Ovary (tissue), 9 donors: ENCODE data around the gene SFSWAP. TPM values are rescaled to one million over a fixed set of nuclear protein-coding genes. Genes with fewer than 3 reads are reported as not detected.

ENCODE experiments used
- DNase-seq, 5 donors: peaks; one replicate each; pipeline ENCODE4 v3.0.0-alpha.2; 2019 to 2020
- H3K27ac ChIP-seq, 2 donors: fragments of 200-600 bp; one replicate each; pipeline versions ENCODE4 v1.5.1 to v1.8.0; 2019 to 2022
- H3K27me3 ChIP-seq: fragments of 200-600 bp; one replicate; pipeline ENCODE4 v1.8.0; 2022
- H3K36me3 ChIP-seq: fragments of 200-600 bp; sonication (generic); one replicate; pipeline ENCODE4 v1.5.1; 2019
- H3K4me1 ChIP-seq: one replicate; pipeline ENCODE4 v1.8.1; 2013; ENCODE audit warnings: mild to moderate bottlenecking, moderate library complexity; ENCODE audit not compliant: insufficient read depth
- H3K4me3 ChIP-seq: fragments of 200-600 bp; sonication (generic); one replicate; pipeline ENCODE4 v1.5.1; 2017
- H3K9me3 ChIP-seq, 2 donors: fragments of 200-600 bp in 1 of 2; sonication (generic) in 1 of 2; one replicate each; pipeline versions ENCODE4 v1.5.1 to v1.8.1; 2013 to 2019; ENCODE audit warnings: mild to moderate bottlenecking in 1 of 2, moderate library complexity in 1 of 2
- CTCF ChIP-seq, 3 donors: fragments of 450-650 bp in 2 of 3; fragments of 200-600 bp in 1 of 3; IDR thresholded peaks; one replicate each; pipeline versions ENCODE4 v1.5.1 to v1.8.0; 2016 to 2022; ENCODE audit warnings: antibody characterized with exemption in 3 of 3, mild to moderate bottlenecking in 1 of 3
- EP300 ChIP-seq: sonication (generic); formaldehyde crosslinking; IDR thresholded peaks from one replicate; pipeline ENCODE4 v1.6.1; 2017; ENCODE audit warnings: antibody characterized with exemption
- POLR2A ChIP-seq: fragments of 450-650 bp; IDR thresholded peaks from one replicate; pipeline ENCODE4 v1.6.1; 2017; ENCODE audit warnings: antibody characterized with exemption, mild to moderate bottlenecking, moderate library complexity
- WGBS, 3 donors: extraction: QIAGEN DNeasy Blood & Tissue Kit in 1 of 3; methylation state at CpG; one replicate each; pipeline versions ENCODE4 v1.1.5 to v1.1.7; 2013 to 2017; 5-methylcytosine and 5-hydroxymethylcytosine counted together
- intact Hi-C, 4 donors: fragments of 100-400 bp; cut with DNase I; formaldehyde crosslinking; loops; one replicate each; pipeline versions ENCODE4 v1.11.0 to v1.15.1; 2022 to 2023
- polyA plus RNA-seq, 2 donors: library from polyadenylated mRNA; stranded (reverse); fragments of 200-250 nt in 1 of 2; fragments of 350-450 nt in 1 of 2; fragmentation: Illumina TruSeq in 1 of 2; extraction: RNeasy Lipid Tissue Mini Kit (QIAGEN cat#74804) in 1 of 2; gene quantifications; one replicate each; pipeline ENCODE4 v1.2.3, GENCODE V29; 2013 to 2014
- small RNA-seq: library from RNA; depleted of rRNA; stranded (forward); fragments of <200 nt; gene quantifications from one replicate; pipeline ENCODE3, GENCODE V24; 2016
- total RNA-seq, 7 donors: library from RNA; depleted of rRNA in 2 of 7; stranded (reverse); fragments of >200 nt in 2 of 7; fragmentation: NEBNext Ultra II Directional in 3 of 7; extraction: Animal tissue kit (Norgen Biotek cat#: 25700) in 3 of 7; gene quantifications; one replicate each; pipeline versions ENCODE4 v1.1.0 to v1.2.4, GENCODE V29; 2016 to 2023
- donor health status: DM: no; HTN: no; CAD: no; lungs with moderate emphysema.
- donor health status: DM: no; HTN: no; CAD: no.
- donor health status: Bipolar disorder and iron deficiency.
- donor health status: DM: yes; HTN: yes; CAD: no.
- donor health status: DM: no; HTN: no; CAD: no.
- donor health status: DM: yes; HTN: yes; CAD: no.

SFSWAP gene
- total and polyA plus RNA-seq, 9 donors: 27.6 to 54.4 (median 42.5) TPM

- no peaks in the 10 kb centered on the region for H3K4me1 ChIP-seq
- intact Hi-C loops: no loop called here
- 86 to 95% (median 92%) methylated on average over 10 of the region's 10 CpGs for WGBS, 3 donors
- TF ChIP-seq POLR2A (no peak), CTCF (IDR thresholded peaks at IDR 0.05) (no peak), EP300 (no peak)
- no peak overlapping the region for H3K4me3 ChIP-seq
- H3K9me3 ChIP-seq: no peaks in the 10 kb centered on the region
- no peak for DNase-seq
- no peaks in the 10 kb centered on the region for H3K36me3 ChIP-seq
- H3K27me3 ChIP-seq: no peaks in the 10 kb centered on the region
- no peak overlapping the region for H3K27ac ChIP-seq
These were observed 136.6 kb downstream of the SFSWAP start for GRCh38 chr12:131847456-131847855.

GRCh38 chr12:131848753-131849152, 137.9 kb downstream of the SFSWAP start:
- Histone ChIP-seq H3K9me3 (no peaks in the 10 kb centered on the region), H3K4me3 (no peak overlapping the region), H3K36me3 (no peaks in the 10 kb centered on the region), H3K27ac (no peak overlapping the region), H3K4me1 (no peaks in the 10 kb centered on the region), H3K27me3 (no peaks in the 10 kb centered on the region)
- 84 to 88% (median 86%) methylated on average over 24 of the region's 24 CpGs for WGBS, 3 donors
- no peak for TF ChIP-seq POLR2A
- no peak for TF ChIP-seq EP300
- TF ChIP-seq CTCF (IDR thresholded peaks at IDR 0.05): no peak
- intact Hi-C loops: no loop called here
- DNase-seq: no peak

Small RNA genes lying within 50 kb of the gene (small RNA-seq; reads per million reads assigned to genes)
- gene RNA5SP377 (not detected), gene RNA5SP378 (not detected), gene RNU6-1017P (not detected)

Other genes starting within 250 kb of the SFSWAP start
- gene MMP17, start 117.3 kb downstream of the SFSWAP start, total RNA-seq: 10 to 100 TPM in 5 of 7 donors, 1 to 10 TPM in 2; 9.3 to 15.6 (median 13.3) TPM
- 10 to 100 TPM in 1 of 2 donors, under 1 TPM in 1; 0.78 to 15.5 TPM for gene MMP17, start 117.3 kb downstream of the SFSWAP start, polyA plus RNA-seq
- 10 to 100 TPM; 15.9 to 70.1 (median 50.7) TPM for gene ULK1, start 183.5 kb downstream of the SFSWAP start, total RNA-seq
- gene ULK1, start 183.5 kb downstream of the SFSWAP start, polyA plus RNA-seq: 10 to 100 TPM in 1 of 2 donors, 1 to 10 TPM in 1; 4.5 to 44.7 TPM
- 10 to 100 TPM; 11.4 to 34.7 (median 19.3) TPM for gene PUS1, start 218.2 kb downstream of the SFSWAP start, total RNA-seq
- 10 to 100 TPM in 1 of 2 donors, 1 to 10 TPM in 1; 3.5 to 10.6 TPM for gene PUS1, start 218.2 kb downstream of the SFSWAP start, polyA plus RNA-seq
- gene EP400, start 238.9 kb downstream of the SFSWAP start, total RNA-seq: 10 to 100 TPM; 20.3 to 60.7 (median 50.4) TPM
- gene EP400, start 238.9 kb downstream of the SFSWAP start, polyA plus RNA-seq: 10 to 100 TPM; 19.6 to 33.4 TPM